ENCODE measurements around the gene RABGAP1L.
"Not testable (repeated sequence)": the region's sequence is repeated elsewhere in the genome, so short reads cannot be mapped to it uniquely, and the experiment has no call there.

The RABGAP1L gene

DNA sequence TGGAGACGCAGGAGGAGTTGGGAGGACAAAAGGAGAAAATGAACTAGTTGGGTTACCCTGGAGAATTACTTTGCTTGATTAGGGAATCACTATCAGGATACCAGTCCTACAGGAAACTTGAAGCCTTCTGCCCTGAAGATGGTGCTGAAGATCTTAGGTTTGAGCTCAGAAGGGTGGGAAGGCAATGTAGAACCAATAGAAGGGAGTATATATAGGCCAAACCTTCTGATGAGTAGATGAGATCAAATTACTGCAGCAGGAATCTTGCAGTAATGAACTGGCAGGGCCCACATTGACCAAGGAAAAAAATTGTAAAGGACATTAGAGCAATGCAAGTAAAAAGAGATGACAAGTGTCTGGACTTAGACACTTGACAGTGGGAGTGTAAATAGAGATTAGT lies 724.1 kb downstream of the RABGAP1L start:
- DNase-seq (ENCODE audit: low read depth), result peak; percentile 50
- no peak overlapping the region for H3K4me3 ChIP-seq (ENCODE audit: low read length)
- TF ChIP-seq, protein P1, sequence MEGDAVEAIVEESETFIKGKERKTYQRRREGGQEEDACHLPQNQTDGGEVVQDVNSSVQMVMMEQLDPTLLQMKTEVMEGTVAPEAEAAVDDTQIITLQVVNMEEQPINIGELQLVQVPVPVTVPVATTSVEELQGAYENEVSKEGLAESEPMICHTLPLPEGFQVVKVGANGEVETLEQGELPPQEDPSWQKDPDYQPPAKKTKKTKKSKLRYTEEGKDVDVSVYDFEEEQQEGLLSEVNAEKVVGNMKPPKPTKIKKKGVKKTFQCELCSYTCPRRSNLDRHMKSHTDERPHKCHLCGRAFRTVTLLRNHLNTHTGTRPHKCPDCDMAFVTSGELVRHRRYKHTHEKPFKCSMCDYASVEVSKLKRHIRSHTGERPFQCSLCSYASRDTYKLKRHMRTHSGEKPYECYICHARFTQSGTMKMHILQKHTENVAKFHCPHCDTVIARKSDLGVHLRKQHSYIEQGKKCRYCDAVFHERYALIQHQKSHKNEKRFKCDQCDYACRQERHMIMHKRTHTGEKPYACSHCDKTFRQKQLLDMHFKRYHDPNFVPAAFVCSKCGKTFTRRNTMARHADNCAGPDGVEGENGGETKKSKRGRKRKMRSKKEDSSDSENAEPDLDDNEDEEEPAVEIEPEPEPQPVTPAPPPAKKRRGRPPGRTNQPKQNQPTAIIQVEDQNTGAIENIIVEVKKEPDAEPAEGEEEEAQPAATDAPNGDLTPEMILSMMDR (IDR thresholded peaks at IDR 0.05; ENCODE audit: insufficient read depth, low read depth, low read length, missing control alignments), result peak; percentile 36

- no peak overlapping the region for H3K4me3 ChIP-seq (ENCODE audit: low read length)
- TF ChIP-seq, protein P1 (IDR thresholded peaks at IDR 0.05; ENCODE audit: insufficient read depth, low read depth, low read length, missing control alignments), result no peak
- no peak for DNase-seq (ENCODE audit: low read depth)
Observed at GRCh38 chr1:174884038-174884437, 724.7 kb downstream of the RABGAP1L start.

- TF ChIP-seq, protein P1 (IDR thresholded peaks at IDR 0.05; ENCODE audit: insufficient read depth, low read depth, low read length, missing control alignments), result no peak
- no peak for DNase-seq (ENCODE audit: low read depth)
Observed at GRCh38 chr1:174884566-174884965, 725.2 kb downstream of the RABGAP1L start.

DNA sequence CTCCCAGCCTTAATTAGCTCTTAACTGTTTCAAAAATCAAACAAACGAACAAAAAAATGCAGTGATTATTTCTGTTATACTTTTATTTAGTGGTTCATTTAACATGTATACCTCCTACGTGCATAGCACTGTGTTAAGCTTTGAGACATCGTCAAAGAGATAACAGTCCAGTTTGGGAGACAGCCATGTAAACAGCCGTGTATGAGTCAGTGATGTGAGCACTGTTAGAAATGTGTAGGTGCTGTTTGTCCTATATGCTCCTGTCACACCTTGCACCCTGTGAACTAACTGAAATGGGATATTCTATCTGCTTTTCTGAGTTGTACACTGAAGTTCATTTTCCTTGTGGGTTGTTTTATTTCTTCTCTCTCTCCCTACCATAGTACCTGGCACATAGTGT lies 730.7 kb downstream of the RABGAP1L start:
- TF ChIP-seq, protein P1 (IDR thresholded peaks at IDR 0.05; ENCODE audit: insufficient read depth, low read depth, low read length, missing control alignments), result no peak
- DNase-seq (ENCODE audit: low read depth), result peak; percentile 4
- H3K4me3 ChIP-seq (ENCODE audit: low read length), result no peak overlapping the region

More at GRCh38 chr1:174884566-174884965, 725.2 kb downstream of the RABGAP1L start:
- no peak overlapping the region for H3K4me3 ChIP-seq (ENCODE audit: low read length)

DNA sequence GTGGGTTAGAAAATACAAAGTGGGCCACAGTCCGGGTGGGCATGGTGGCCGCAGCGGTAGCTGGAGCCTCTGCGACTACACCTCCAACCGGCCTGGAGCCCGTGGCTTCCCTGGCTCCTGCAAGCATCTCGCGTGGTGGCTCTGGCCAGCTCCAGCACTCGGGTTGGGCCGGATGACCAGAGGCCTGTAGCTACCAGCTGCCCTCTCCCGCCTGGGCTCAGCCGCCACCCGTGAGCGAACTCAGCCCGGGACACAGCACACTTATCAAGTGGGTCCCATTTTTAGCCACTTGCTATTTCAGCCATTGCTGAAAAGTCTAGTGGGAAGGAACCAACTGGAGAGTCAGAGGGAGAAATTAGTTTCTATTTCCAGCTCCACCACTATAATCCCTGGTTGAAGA lies 732.7 kb downstream of the RABGAP1L start:
- TF ChIP-seq, protein P1 (IDR thresholded peaks at IDR 0.05; ENCODE audit: insufficient read depth, low read depth, low read length, missing control alignments), result no peak
- no peak for DNase-seq (ENCODE audit: low read depth)
- H3K4me3 ChIP-seq (ENCODE audit: low read length), result no peak overlapping the region

DNA sequence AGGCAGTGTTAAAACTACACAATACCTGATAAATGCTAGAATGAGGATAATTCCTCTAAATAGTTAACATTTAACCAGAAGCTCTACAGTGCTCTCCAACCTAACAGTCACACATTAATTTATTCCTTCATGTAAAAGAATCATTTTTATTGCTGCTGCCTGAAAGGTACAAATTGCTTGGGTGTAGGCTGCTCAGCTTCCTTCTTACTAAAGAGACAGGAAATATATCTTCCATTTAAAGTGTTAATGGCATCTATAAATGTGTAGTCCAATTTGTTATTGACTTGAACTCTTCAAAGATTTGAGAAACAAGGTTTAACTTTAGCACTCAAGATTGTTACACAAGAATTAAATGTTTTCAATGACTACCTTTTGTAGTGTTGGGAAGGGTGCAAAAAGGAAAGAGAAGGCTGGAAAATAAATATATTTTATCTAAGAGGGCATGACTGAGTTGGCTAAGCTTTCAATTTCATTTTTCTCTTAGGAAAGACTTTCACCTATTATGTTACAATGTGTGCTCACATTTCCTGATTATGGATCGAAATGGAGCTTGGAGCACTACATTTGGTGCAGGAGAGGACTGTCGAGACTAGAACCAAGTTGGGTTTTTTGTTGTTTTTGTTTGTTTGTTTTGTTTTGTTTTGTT lies 734.9 kb downstream of the RABGAP1L start:
- DNase-seq (ENCODE audit: low read depth), result no peak
- TF ChIP-seq, protein P1 (IDR thresholded peaks at IDR 0.05; ENCODE audit: insufficient read depth, low read depth, low read length, missing control alignments), result no peak
- H3K4me3 ChIP-seq (ENCODE audit: low read length), result no peak overlapping the region

DNA sequence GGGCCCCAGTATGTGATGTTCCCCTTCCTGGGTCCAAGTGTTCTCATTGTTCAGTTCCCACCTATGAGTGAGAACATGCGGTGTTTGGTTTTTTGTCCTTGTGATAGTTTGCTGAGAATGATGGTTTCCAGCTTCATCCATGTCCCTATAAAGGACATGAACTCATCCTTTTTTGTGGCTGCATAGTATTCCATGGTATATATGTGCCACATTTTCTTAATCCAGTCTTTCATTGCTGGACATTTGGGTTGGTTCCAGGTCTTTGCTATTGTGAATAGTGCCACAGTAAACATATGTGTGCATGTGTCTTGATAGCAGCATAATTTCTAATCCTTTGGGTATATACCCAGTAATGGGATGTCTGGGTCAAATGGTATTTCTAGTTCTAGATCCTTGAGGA lies 736.3 kb downstream of the RABGAP1L start:
- not testable (repeated sequence) for H3K4me3 ChIP-seq (ENCODE audit: low read length); DNase-seq (ENCODE audit: low read depth)
